Loucy (cell line): ENCODE results near the gene MLLT10.
A peak's percentile ranks its signal among the peaks of the same experiment; 100 is the strongest.

ENCODE experiments used
- H2AFZ ChIP-seq: fragments of 200-600 bp; sonication (generic); 2 replicates; pipeline ENCODE4 v1.6.0; 2016; ENCODE audit warnings: antibody characterized with exemption, mild to moderate bottlenecking, low read length, moderate library complexity
- H3F3A ChIP-seq: fragments of 200-600 bp; 2 replicates; pipeline ENCODE4 v1.6.0; 2016; ENCODE audit warnings: antibody characterized with exemption, low read depth, mild to moderate bottlenecking
- H3K27me3 ChIP-seq: fragments of 200-600 bp; sonication (generic); 2 replicates; pipeline ENCODE4 v1.6.1; 2014; ENCODE audit warnings: low read length, mild to moderate bottlenecking; ENCODE audit not compliant: insufficient read depth, poor library complexity, severe bottlenecking
- H3K36me3 ChIP-seq: fragments of 200-600 bp; sonication (generic); 2 replicates; pipeline ENCODE4 v1.6.1; 2016; ENCODE audit warnings: low read length; ENCODE audit not compliant: insufficient read depth
- H3K4me1 ChIP-seq: fragments of 200-600 bp; sonication (generic); 2 replicates; pipeline ENCODE4 v1.5.1; 2014; ENCODE audit warnings: low read length, mild to moderate bottlenecking; ENCODE audit not compliant: insufficient read depth, poor library complexity, severe bottlenecking
- H3K4me2 ChIP-seq: fragments of 200-600 bp; sonication (generic); 2 replicates; pipeline ENCODE4 v1.6.0; 2014; ENCODE audit warnings: antibody characterized with exemption, low read length, low read depth, mild to moderate bottlenecking; ENCODE audit not compliant: poor library complexity, severe bottlenecking
- H3K4me3 ChIP-seq: fragments of 200-600 bp; sonication (generic); 2 replicates; pipeline ENCODE4 v1.5.1; 2014; ENCODE audit warnings: low read length, mild to moderate bottlenecking, mixed read lengths; ENCODE audit not compliant: poor library complexity, severe bottlenecking
- H3K79me2 ChIP-seq: fragments of 200-600 bp; sonication (generic); 2 replicates; pipeline ENCODE4 v1.6.1; 2014; ENCODE audit warnings: low read length; ENCODE audit not compliant: insufficient read depth
- H3K9ac ChIP-seq: fragments of 200-600 bp; sonication (generic); 2 replicates; pipeline ENCODE4 v1.6.0; 2014; ENCODE audit warnings: mild to moderate bottlenecking, low read depth, low read length, moderate library complexity; ENCODE audit not compliant: poor library complexity, severe bottlenecking
- H3K9me2 ChIP-seq: fragments of 200-600 bp; sonication (generic); replicated peaks from 2 replicates; pipeline ENCODE4 v1.6.1; 2016; ENCODE audit warnings: low read depth, low read length, mixed read lengths
- H3K9me3 ChIP-seq: fragments of 200-600 bp; sonication (generic); 2 replicates; pipeline ENCODE4 v1.6.1; 2014; ENCODE audit warnings: mild to moderate bottlenecking, antibody characterized with exemption, low read length, low read depth; ENCODE audit not compliant: insufficient read depth
- H4K20me1 ChIP-seq: fragments of 200-600 bp; sonication (generic); 2 replicates; pipeline ENCODE4 v1.6.0; 2014; ENCODE audit warnings: antibody characterized with exemption, low read length, mild to moderate bottlenecking; ENCODE audit not compliant: insufficient read depth, poor library complexity, severe bottlenecking
- CTCF ChIP-seq: fragments of 200-600 bp; sonication (generic); conservative IDR thresholded peaks from 2 replicates; pipeline ENCODE4 v1.5.1; 2014; ENCODE audit warnings: mild to moderate bottlenecking, antibody characterized with exemption, low read length
- EZH2phosphoT487 ChIP-seq: fragments of 200-600 bp; IDR thresholded peaks from 2 replicates; pipeline ENCODE4 v1.6.1; 2018; ENCODE audit warnings: antibody characterized with exemption, mild to moderate bottlenecking, moderate library complexity, borderline replicate concordance

The MLLT10 gene

GRCh38 chr10:21497177-21497807 lies 36.7 kb upstream of the MLLT10 start:
- Histone ChIP-seq H3F3A (peaks cover 4% of the 10 kb centered on the region; the same call in 1 of the 2 replicates), H3K4me1 (no peaks in the 10 kb centered on the region), H3K27me3 (no peaks in the 10 kb centered on the region), H2AFZ (peak overlapping the region; percentile 14; the same call in 1 of the 2 replicates), H3K9ac (peak overlapping the region; percentile 89), H3K4me3 (peak overlapping the region; percentile 79), H3K79me2 (no peaks in the 10 kb centered on the region), H3K36me3 (no peaks in the 10 kb centered on the region), H3K4me2 (peak overlapping the region; percentile 82), H4K20me1 (no peaks in the 10 kb centered on the region), H3K9me3 (no peaks in the 10 kb centered on the region), H3K9me2 (no peaks in the 10 kb centered on the region)
- TF ChIP-seq EZH2phosphoT487 (no peak), CTCF (no peak)

- Histone ChIP-seq H3K9me3 (no peaks in the 10 kb centered on the region), H3K9ac (no peak overlapping the region), H3K79me2 (no peaks in the 10 kb centered on the region), H3K36me3 (no peaks in the 10 kb centered on the region), H3K9me2 (no peaks in the 10 kb centered on the region), H3K27me3 (no peaks in the 10 kb centered on the region), H3K4me3 (no peak overlapping the region), H3F3A (no peaks in the 10 kb centered on the region), H2AFZ (no peak overlapping the region), H3K4me2 (no peak overlapping the region), H3K4me1 (no peaks in the 10 kb centered on the region), H4K20me1 (no peaks in the 10 kb centered on the region)
- TF ChIP-seq CTCF (no peak), EZH2phosphoT487 (no peak)
Observed at GRCh38 chr10:21498377-21498776, 35.7 kb upstream of the MLLT10 start.

GRCh38 chr10:21498986-21499385 lies 35.0 kb upstream of the MLLT10 start:
- H2AFZ ChIP-seq = no peak overlapping the region
- no peak overlapping the region for H3K4me3 ChIP-seq
- no peak overlapping the region for H3K9ac ChIP-seq
- no peaks in the 10 kb centered on the region for H3K27me3 ChIP-seq
- H3F3A ChIP-seq = no peaks in the 10 kb centered on the region
- no peaks in the 10 kb centered on the region for H3K79me2 ChIP-seq
- H3K36me3 ChIP-seq = no peaks in the 10 kb centered on the region
- no peaks in the 10 kb centered on the region for H3K4me1 ChIP-seq
- H3K9me3 ChIP-seq = no peaks in the 10 kb centered on the region
- H4K20me1 ChIP-seq = no peaks in the 10 kb centered on the region
- no peak overlapping the region for H3K4me2 ChIP-seq
- TF ChIP-seq EZH2phosphoT487 (no peak), CTCF (no peak)
- H3K9me2 ChIP-seq = no peaks in the 10 kb centered on the region
